ENCODE data around the gene MAPKAP1.

Gene MAPKAP1

DNA sequence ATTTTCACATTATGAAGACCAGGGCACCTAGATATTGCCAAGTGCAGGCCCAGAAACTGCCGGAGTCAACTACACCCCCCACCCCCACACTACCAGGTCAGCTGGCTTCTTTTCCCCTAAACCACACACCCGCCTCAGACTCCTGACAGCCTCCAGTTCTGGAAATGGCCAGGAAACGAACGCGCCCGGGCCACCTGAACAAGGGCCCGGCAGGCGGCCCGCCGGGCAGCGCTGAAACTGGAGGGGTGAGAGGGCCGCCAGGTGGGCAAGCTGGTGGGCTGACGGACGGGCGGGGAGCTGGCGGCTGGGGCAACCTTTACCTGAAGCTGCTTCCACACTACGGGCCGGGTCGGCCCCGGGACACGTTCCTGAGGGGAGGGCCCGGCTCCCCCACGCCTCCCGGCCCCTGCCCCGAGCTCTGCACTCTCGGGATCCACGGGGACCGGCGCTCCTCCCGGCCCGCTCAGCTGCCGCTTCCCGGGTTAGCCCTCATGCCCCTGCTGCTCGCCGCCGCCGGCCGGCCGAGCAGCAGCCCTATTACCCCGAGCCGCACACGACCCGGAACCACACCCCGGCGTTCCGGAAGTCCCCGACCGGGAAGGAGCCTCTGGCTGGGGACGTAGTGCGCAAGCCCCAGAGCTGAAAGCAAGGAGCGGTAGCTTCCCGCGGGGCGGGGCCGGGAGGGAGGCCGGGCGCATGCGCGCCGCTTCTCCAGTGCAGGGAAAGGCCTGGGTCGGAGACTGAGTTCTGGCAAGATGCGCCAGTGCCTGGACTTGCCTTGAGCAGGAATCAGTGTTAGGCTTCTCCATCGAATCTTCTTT is at the start of gene MAPKAP1:
Gene MAPKAP1, minus strand, starts transcription at position 558 of the 821 bp plus-strand sequence. CDS start 34,634 bp downstream, outside the sequence.
- peak; percentile 77 to 93 for DNase-seq

DNA sequence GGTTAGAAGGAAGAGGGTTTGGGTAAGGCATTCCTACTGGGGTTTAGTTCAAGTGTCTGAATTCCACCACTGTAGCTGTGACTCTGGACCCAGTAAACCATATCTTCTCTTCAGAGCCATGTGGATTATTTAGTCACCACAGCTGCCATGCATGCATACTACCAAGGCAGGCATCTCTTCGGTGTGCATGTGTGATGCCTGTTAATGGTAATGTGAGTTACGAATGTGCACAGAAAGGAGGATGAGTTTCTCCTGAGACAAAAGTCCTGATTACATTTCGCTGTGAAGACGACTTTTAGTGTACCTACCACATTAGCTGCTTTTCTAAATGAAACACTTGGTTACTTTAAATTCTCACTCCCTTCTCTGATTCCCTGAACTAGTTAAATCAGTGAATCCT is 49.5 kb upstream of the MAPKAP1 start:
- no peak for DNase-seq

DNA sequence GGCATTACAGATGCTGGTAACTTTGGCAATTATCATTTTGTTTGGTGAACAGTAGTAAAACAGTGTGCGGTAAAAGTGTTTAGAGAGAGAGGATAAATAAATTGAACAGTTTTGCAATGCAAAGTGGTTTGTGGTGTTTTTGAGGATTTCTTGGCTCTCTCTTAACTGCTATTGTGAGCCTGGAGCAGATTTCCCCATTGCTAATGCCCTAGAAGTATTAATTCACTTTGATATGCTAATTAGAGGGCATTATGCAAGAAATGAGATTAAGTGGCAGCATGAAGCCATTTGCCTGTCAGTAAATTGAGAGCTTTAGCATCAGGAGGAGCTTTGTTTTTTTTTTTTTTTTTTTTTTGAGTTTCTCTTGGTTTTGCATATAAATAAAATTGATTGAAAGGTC is 48.3 kb upstream of the MAPKAP1 start:
- DNase-seq: no peak

DNA sequence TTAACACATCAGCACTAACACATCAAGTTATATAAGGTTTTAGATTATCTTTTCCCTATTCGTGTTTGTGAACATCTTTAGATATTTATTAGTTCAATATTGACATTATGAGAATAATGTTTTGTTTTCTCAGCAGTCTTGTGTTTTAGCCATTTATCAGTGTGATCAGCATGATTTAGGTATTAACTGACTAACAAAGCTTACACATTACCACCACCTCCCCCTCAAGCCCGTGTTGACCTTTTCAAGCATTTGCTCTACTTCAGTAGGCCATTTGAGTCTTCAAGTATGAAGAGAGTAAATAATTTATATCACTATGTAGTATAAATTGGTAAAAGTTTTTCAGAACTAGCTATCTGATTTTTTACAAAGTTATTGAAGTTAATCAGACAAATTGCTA is 47.1 kb upstream of the MAPKAP1 start:
- DNase-seq: no peak

DNA sequence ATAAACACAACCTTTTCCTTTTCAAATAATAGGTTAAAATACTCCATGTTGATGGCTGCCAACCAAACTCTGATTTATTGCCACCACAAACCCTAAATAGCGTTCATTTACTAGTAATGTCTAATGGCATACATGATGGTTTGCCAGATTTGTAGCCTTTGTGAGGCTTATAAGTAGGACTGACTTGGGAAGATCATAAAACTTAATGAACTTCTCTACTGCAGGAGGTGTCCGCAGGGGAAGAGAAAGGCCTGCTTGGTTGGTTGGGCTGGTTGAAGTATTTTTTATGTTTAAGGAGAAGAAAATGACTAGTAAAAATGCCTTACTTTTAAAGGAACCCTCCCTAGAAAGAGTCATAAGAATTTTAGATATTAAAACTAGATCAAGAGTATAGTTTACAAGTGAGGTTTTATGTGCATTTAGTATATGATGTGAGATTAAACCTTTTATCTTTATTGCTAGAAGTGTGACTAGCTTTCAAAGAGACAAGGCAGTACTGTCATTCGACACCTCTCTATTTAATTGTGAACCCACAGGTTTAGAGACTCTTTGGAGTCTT is 45.1 kb upstream of the MAPKAP1 start:
- DNase-seq: peak in 1 of 2 experiments; percentile 6

DNA sequence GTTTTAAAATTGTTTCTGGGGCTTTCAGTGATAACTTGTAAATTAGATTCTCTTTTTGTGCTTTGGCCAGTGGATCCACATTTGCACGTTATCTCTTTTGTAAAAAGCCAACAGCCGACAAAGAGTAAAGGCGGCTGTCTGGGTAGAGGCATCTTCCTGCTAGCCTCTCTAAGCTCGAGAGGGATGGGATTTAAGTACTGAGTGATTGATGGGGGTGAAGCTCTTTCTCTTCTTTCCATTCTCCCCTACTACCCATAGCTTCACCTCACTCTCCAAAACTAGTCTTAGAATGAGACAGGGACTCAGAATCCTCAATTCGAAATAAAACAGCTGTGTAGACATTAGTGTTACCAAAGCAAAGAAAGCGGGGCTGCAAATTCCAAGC is 43.6 kb upstream of the MAPKAP1 start:
- peak in 1 of 2 experiments; percentile 8 for DNase-seq

DNA sequence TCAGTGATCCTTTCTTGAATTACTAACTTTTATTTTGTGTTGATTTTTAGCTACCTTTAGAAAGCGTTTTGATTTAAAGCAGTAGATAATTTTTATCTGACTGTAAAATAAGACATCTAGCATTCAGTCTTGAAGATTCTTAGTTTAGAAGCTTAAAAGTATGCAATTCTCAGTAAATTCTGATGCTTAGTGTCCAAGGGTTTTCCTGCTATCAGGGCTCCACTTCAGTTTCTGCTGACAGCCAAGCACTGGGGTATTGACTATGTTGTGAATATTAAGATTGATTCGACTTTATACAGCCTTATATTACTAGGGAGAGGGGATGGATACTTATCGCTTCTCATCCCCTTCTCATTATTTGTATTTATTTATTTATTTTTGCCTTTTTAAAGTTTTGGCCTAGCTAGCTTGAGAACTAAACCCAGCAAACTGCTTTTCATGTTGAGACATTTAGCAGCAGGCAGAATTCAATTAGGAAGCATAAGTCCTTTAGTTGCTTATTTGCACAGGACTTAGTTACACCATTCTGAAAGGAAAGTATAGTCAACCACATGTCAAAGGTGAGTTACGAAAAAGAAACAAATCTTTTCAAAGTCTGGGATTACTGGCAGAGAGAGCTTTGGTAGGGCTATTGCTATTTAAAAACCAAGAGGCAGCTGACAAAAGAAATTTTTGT is 43.1 kb upstream of the MAPKAP1 start:
- DNase-seq: no peak

DNA sequence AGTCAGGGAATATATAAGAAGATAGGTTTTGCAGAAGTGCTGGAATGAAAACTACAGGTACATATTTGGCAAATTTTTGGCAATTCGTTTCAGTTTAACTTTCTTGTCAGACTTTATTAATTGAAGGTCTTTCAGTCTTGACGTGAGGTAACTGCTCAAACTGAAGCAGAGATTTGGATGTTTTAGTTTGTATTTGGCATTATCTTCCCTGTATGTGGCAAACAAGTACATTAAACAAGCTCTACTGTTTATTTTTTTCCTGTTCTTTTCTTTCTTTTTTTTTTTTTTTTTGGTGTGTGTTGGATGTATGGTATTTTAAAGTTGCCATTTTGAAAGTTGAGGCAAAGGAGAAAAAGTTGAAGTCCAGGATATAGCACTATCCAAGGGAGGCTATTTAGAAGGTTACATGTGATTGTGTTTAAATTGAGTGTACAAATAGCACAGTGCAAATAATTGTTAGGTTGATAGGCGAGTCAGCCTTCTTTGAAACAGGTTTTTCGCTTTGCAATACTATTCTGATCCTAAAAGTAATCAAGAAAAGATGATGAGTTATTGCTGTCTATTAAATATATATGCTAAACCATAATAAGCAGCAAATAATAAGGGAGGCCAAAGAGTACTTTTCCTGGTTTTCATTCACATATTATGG is 42.4 kb upstream of the MAPKAP1 start:
- DNase-seq: no peak

DNA sequence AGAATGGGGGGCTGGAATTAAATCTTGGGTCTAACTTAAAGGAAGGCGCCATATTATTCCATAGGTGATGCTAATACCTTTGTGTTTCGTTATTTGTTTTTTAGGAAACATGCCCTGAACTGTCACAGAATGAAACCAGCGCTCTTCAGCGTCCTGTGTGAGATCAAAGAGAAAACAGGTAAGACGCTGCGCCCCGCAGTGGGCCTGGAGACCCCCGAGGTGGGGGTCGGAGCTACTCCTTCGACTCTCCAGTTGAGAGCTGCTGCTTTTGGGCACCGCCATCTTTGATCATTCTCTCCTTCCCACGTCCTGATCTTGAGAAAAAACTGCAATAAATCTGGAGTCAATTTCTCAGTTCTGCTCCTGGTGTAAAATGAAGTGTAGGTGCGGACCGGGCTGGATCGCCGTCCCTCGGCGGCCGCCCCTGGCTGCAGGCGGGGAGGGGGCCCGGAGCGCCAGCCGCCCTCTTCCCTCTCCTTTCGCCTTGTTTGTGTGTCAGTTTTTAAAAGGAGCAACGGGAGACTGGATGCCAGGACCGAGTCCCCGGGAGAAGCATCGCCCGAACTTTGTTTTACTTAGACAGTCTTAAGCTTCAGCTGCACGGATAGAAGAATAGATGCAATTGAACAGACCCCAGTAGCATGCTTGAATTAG is 41.6 kb upstream of the MAPKAP1 start:
- DNase-seq: no peak

DNA sequence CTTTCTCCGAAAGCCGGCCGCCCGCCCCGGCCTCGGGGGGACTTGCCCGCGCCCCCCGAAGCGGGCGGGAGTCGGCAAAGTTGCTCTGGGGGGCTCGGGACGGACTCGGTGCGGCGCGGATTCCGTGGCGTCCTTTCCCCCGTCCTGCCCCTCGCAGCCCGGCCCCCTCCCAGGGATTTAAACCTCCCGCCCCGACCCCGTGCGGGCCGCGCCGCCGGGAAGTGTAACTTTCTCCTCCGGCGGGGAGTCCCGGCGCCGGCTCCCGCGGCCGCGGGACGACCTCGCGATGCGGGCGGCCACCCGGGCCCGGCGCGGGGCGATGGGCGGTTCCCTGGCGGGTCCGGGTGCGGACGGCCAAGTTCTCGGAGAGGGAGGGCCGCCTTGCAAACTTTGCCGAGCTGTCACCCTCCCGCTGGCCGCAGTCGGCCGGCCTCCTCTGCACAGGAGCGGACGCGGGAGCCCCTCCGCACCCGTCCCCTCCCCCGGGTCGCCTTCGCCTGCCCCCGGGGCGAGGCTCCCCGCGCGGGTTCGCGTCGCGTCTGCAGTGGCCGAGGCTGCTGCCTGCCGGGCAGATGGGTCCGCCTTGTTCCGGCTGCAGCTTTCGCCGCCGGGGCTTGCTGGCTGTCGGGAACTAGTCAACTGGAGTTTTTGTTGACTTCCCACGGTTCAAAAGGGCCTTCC is 40.9 kb upstream of the MAPKAP1 start:
- DNase-seq: peak in 1 of 2 experiments; percentile 39

DNA sequence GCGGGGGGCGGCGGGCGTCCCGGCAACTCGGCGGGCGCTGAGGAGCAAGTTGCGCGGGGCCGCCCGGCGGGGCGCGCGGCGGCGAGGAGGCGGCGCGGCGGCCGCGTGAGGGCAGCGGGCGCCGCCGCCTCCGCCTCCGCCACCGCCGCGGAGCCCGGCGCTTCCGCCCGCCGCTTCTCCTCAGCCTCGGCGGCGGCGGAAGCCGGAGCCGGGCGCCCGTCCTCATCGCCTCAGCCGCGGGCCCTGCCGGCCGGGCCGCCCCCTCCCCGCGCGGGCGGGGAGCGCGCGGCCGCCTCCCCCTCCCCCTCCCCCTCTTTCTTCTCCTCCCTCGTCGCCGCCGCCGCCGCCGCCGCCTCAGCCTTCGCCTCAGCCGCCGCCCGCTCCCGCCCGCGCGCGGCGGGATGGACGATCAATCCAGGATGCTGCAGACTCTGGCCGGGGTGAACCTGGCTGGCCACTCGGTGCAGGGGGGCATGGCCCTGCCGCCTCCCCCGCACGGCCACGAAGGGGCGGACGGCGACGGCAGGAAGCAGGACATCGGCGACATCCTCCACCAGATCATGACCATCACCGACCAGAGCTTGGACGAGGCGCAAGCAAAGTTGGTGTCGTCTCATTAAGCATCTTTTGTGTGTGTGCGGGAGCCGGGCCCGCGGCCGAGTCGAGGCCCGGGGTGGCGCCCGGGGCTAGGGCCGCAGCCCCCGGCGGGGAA is 40.2 kb upstream of the MAPKAP1 start, which contains the start of gene PBX3:
Gene PBX3, plus strand, starts transcription at position 321 of the 712 bp plus-strand sequence.
- DNase-seq: peak in 1 of 2 experiments; percentile 43

DNA sequence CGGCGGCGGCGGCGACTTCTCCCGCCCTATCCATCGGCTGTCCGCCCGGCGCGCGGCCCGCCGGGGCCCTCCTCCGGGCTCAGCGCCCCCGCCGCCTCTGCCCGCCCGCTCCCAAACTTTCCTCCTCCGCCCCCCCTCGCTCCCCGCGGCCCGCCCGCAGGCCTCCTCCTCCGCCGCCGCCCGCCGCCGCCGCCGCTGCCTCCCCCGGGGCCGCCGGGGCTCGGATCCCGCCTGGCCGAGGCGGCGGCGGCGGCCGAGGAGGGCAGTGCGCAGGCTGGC is 39.7 kb upstream of the MAPKAP1 start:
- DNase-seq: no peak

DNA sequence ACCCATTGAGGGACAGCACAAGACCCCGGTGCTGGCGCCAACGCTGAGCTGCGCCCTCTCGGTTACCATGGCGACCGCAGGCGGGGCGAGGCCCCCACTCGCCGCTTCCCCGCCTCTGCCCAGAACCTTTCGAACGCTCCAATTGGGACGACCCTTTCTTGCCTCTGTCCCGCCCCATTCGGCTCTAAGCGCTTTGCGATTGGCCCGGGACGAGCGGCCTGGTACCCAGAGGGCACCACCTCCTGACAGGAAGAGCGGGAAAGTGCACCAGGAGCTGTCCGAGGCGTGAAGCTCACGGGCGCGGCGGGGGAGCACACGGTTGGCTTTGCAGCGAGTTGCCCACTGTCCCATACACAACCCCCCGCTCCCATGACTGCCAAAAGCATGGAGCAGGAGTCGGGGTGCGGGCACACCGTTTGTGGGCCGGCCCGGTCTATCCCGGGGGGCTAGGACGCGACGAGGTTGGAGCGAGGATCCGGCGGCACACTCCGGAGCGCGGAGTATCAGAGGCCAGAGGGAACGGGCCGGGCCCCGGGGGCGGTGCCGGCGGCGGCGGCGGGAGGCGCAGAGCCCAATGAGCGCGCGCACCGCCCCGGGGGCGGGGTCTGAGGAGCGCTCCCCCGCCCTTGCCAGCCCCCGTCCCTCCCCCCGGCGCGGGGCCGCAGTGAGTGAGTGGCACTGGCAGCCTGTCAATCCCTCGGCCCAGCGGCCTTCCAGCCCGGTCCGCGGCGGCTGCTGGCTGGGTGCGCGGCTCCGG is 39.2 kb upstream of the MAPKAP1 start:
- DNase-seq: peak; percentile 81 to 95

DNA sequence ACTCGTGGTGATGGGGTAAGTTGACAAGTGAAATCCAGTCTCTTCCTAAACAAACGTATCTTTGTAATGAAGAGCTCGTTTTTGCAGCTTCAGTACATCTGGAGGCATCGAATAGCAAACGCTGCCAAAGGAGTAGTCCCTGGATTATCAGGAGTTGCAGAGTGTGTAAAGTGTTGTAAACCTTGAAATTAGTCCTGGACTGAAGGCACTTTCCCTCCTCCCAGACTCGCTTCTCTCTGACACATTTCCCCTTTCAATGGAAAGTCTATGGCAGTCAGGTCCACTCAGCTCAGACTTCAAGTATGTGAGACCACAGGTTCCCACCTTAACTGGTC is 38.6 kb upstream of the MAPKAP1 start:
- DNase-seq: no peak

DNA sequence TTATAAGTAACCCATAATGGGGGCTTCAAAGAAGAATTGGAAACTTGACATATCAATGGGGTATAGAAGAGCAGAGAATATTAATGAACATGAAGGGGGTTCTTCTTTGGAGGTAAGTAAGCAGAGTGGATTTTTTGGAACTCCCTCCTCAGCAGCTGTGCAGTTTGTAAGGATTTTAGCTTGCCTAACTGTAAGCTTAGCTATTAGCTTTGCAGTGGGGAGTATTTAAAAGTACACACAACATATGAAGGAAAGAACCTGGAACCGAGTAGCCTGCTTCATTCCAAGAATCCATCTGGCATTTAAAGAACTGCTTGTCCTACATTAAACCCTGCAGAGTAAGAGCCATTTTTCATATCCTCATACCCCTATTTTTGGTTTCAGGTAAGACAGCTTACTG is 38.0 kb upstream of the MAPKAP1 start:
- no peak for DNase-seq

DNA sequence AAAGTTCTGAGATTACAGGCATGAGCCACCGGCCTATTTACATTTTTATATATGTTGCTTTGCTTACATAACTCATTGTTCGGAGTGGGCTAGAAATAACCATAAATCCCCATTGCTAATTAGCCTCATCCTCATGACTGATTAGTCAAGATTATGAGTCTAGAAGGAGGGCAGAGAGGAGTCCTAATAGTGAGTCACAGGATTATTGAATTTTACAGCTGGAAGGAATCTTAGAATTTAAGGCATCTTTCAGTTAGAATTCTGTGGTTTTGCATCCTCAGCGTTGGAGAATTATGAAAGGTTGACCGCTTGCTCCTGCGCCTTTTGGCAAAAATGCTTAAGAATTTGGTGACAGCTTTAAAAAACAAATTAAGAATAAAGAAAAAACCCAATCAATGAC is 37.6 kb upstream of the MAPKAP1 start:
- DNase-seq: no peak

DNA sequence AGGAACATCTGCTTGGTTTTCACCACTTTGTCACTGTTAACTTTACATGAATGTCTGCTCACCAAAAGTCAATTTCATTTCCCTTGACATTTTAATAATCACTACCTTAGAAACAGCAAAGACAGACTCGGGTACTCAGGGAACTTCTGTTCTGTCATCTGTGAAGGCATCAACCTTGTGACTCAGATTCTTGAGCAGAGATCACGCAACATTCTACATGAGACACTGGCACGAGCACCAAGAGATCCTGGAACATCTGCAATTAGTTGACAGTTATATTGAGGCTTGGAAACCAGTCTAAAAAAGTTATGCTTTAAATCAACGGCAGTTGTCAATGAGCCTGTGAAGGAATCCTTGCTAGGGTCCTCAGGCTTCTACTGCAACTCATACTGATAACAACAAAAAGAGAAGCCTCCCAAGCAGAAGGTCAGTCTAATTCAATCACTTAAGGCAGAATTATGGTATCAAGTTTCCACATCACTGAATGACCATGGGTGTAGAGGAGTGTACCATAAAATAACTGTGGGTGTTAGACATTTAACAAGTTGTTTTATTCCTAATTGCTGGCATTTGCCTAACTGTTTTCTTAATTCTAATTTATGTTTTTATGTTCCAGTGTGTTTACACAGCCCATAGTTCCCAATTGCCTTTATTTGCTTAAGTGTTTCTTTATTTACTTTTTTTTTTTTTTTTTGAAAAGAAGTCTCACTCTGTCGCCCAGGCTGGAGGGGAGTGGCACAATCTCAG is 36.8 kb upstream of the MAPKAP1 start:
- no peak for DNase-seq

DNA sequence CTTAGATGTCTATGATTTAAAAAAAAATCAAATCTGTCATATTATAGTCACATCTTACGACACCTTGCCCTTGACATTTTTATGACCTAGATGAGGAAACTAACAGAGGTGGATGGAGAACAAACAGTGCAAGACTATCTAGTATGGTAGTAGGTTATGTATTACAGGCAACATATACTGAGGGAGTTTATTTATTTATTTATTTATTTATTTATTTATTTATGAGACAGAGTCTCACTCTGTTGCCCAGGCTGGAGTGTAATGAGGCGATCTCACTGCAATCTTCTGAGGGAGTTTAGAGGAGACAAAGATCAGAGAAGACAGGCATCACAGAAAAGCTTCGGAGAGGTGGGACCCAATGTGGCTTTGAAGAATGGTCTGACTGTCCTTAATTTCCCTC is 35.6 kb upstream of the MAPKAP1 start:
- no peak for DNase-seq

DNA sequence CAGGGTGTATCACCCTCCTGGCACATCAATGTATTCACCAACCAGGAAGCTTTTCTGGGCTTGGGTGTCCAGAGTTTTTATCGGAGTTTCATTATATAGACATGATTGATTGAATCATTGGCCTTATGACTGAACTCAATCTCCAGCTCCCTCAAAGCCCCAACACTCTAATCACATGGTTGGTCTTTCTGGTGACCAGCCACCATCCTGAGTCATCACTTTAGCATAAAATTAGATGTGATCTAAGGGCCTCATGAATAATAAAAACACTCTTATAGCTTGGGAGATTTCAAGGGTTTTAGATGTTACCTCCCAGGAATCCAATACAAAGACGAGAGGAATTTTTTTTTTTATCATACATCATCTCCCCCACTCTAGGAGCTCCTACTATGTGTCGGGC is 32.4 kb upstream of the MAPKAP1 start:
- DNase-seq: no peak

DNA sequence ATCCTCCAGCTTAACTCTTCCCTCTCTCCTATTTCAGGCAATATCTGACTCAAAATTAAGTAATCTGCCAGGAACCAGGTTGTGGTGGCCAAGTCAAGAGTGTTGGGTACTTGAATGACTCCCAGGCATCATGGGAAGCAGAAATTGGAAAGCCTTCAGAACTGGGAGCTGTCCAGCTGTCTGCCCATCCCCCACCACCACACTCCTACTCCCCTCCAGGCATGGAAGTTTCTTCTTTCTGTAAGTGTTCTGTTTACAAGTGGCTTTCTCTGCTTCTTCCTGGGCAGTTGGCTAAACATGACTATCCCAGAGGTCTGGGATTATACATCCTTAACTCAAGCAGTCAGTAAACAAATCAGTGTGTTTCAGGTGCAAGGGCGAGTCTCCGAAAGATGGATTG is 25.6 kb upstream of the MAPKAP1 start:
- peak in 1 of 2 experiments; percentile 13 for DNase-seq
